OCI-LY3 (cell line): ENCODE measurements around the gene NPRL2.
A peak's percentile ranks its signal among the peaks of the same experiment; 100 is the strongest.

ENCODE experiments used
- H2AFZ ChIP-seq: fragments of 200-600, 300-600 bp; shearing (Covaris generic); 2 replicates; pipeline ENCODE4 v1.6.0; 2014; ENCODE audit warnings: antibody characterized with exemption, low read depth, low read length
- H3K27ac ChIP-seq: fragments of 200-600, 300-600 bp; sonication (generic); 2 replicates; pipeline ENCODE4 v1.5.1; 2014; ENCODE audit warnings: mild to moderate bottlenecking, low read length, moderate library complexity, mixed read lengths
- H3K27me3 ChIP-seq: fragments of 200-600, 300-600 bp; sonication (generic); 2 replicates; pipeline ENCODE4 v1.6.1; 2014; ENCODE audit warnings: low read depth, low read length, mixed read lengths
- H3K36me3 ChIP-seq: fragments of 200-600, 300-600 bp; sonication (generic); replicated peaks from 2 replicates; pipeline ENCODE3; 2014; ENCODE audit warnings: low read depth, low read length, mixed read lengths
- H3K4me1 ChIP-seq: fragments of 300-600, 200-600 bp; sonication (generic); 2 replicates; pipeline ENCODE4 v1.6.1; 2014; ENCODE audit warnings: low read length, mixed read lengths
- H3K4me2 ChIP-seq: fragments of 200-600, 300-600 bp; sonication (generic); 2 replicates; pipeline ENCODE4 v1.6.1; 2014; ENCODE audit warnings: low read length, mixed read lengths
- H3K4me3 ChIP-seq: fragments of 300-600, 200-600 bp; sonication (generic); 2 replicates; pipeline ENCODE4 v1.5.1; 2014; ENCODE audit warnings: antibody characterized with exemption, mild to moderate bottlenecking, low read length, moderate library complexity
- H3K79me2 ChIP-seq: fragments of 300-600, 200-600 bp; shearing (Covaris generic); 2 replicates; pipeline ENCODE4 v1.6.1; 2014; ENCODE audit warnings: mild to moderate bottlenecking, low read length, mixed read lengths
- H3K9ac ChIP-seq: fragments of 300-600, 200-600 bp; shearing (Covaris generic); 2 replicates; pipeline ENCODE4 v1.6.0; 2014; ENCODE audit warnings: mild to moderate bottlenecking, low read length, moderate library complexity
- H3K9me3 ChIP-seq: fragments of 200-600, 300-600 bp; shearing (Covaris generic); 2 replicates; pipeline ENCODE4 v1.6.1; 2014; ENCODE audit warnings: low read length, mixed read lengths; ENCODE audit not compliant: insufficient read depth
- H4K20me1 ChIP-seq: fragments of 200-600, 300-600 bp; sonication (generic); 2 replicates; pipeline ENCODE4 v1.6.1; 2016; ENCODE audit warnings: low read length, mixed read lengths; ENCODE audit not compliant: insufficient read depth
- CTCF ChIP-seq: fragments of 200-600, 300-600 bp; sonication (generic); IDR thresholded peaks from 2 replicates; pipeline ENCODE4 v1.5.1; 2014; ENCODE audit warnings: antibody characterized with exemption, low read length, low read depth
- EZH2phosphoT487 ChIP-seq: fragments of 200-600 bp; shearing (Covaris generic); IDR thresholded peaks from 2 replicates; pipeline ENCODE4 v1.6.1; 2018; ENCODE audit warnings: antibody characterized with exemption, mixed run types, low read depth

NPRL2 gene

GRCh38 chr3:50350527-50351322 is at the start of gene NPRL2, which contains the start of gene CYB561D2:
TSS of gene NPRL2 (minus strand) at chr3:50350775. CDS start at chr3:50350652, 123 bp downstream.
TSS of gene CYB561D2 (plus strand) at chr3:50350862. CDS start at chr3:50351434, 572 bp downstream.
- Histone ChIP-seq H3K9ac (peak within 1 kb of the TSS; percentile 78), H3K4me1 (peaks cover 18% of the 10 kb centered on the region), H3K79me2 (peaks cover 25% of the 10 kb centered on the region), H3K36me3 (peaks cover 19% of the 10 kb centered on the region), H3K27ac (peak within 1 kb of the TSS; percentile 71), H3K9me3 (no peaks in the 10 kb centered on the region), H3K27me3 (no peaks in the 10 kb centered on the region), H3K4me3 (peak within 1 kb of the TSS; percentile 84), H2AFZ (peak within 1 kb of the TSS; percentile 91), H4K20me1 (0 out of 2 replicates have a peak, but pooled peaks cover 2% of the 10 kb centered on the region), H3K4me2 (peak within 1 kb of the TSS; percentile 87)
- TF ChIP-seq CTCF (no peak), EZH2phosphoT487 (no peak)

GRCh38 chr3:50396502-50396901 is 45.9 kb upstream of the NPRL2 start:
- H3K9me3 ChIP-seq: no peaks in the 10 kb centered on the region
- no peak overlapping the region for H3K9ac ChIP-seq
- H3K4me2 ChIP-seq: no peak overlapping the region
- H3K27me3 ChIP-seq: peaks cover 18% of the 10 kb centered on the region
- no peaks in the 10 kb centered on the region for H4K20me1 ChIP-seq
- H3K79me2 ChIP-seq: no peaks in the 10 kb centered on the region
- peaks cover 10% of the 10 kb centered on the region for H3K4me1 ChIP-seq
- no peak overlapping the region for H2AFZ ChIP-seq
- no peaks in the 10 kb centered on the region for H3K36me3 ChIP-seq
- no peak overlapping the region for H3K4me3 ChIP-seq
- H3K27ac ChIP-seq: no peak overlapping the region
- no peak for TF ChIP-seq EZH2phosphoT487
- TF ChIP-seq CTCF: no peak

GRCh38 chr3:50395070-50395860 is 44.7 kb upstream of the NPRL2 start:
- no peak overlapping the region for H2AFZ ChIP-seq
- TF ChIP-seq EZH2phosphoT487: no peak
- no peak for TF ChIP-seq CTCF
- peak overlapping the region; percentile 25 for H3K4me2 ChIP-seq
- peaks cover 10% of the 10 kb centered on the region for H3K4me1 ChIP-seq
- no peaks in the 10 kb centered on the region for H3K9me3 ChIP-seq
- no peaks in the 10 kb centered on the region for H3K36me3 ChIP-seq
- no peak overlapping the region for H3K4me3 ChIP-seq
- peaks cover 11% of the 10 kb centered on the region; the same call in 1 of the 2 replicates for H3K27me3 ChIP-seq
- no peak overlapping the region for H3K9ac ChIP-seq
- no peak overlapping the region for H3K27ac ChIP-seq
- H3K79me2 ChIP-seq: no peaks in the 10 kb centered on the region
- no peaks in the 10 kb centered on the region for H4K20me1 ChIP-seq

GRCh38 chr3:50393061-50393460 is 42.5 kb upstream of the NPRL2 start:
- Histone ChIP-seq H4K20me1 (no peaks in the 10 kb centered on the region), H3K27me3 (no peaks in the 10 kb centered on the region), H3K4me1 (peaks cover 10% of the 10 kb centered on the region), H3K4me3 (no peak overlapping the region), H3K79me2 (no peaks in the 10 kb centered on the region), H3K9ac (no peak overlapping the region), H3K9me3 (no peaks in the 10 kb centered on the region), H3K36me3 (no peaks in the 10 kb centered on the region), H2AFZ (no peak overlapping the region), H3K4me2 (no peak overlapping the region), H3K27ac (no peak overlapping the region)
- TF ChIP-seq CTCF: no peak
- no peak for TF ChIP-seq EZH2phosphoT487
